AG09319 (cell line): ENCODE measurements around the gene TH.

Source experiments
- DNase-seq: peaks from one replicate; pipeline ENCODE4 v3.0.0-alpha.2; 2010; ENCODE audit warnings: low read depth; ENCODE audit errors: extremely low read depth
- TF ChIP-seq, protein P1 (sequence below): IDR thresholded peaks from 2 replicates; pipeline ENCODE4 v1.5.1; 2011; ENCODE audit warnings: low read depth, mild to moderate bottlenecking, inconsistent platforms, low read length, moderate library complexity

The TH gene

GRCh38 chr11:2166091-2166851 is 5.3 kb downstream of the TH start:
- TF ChIP-seq, protein P1, sequence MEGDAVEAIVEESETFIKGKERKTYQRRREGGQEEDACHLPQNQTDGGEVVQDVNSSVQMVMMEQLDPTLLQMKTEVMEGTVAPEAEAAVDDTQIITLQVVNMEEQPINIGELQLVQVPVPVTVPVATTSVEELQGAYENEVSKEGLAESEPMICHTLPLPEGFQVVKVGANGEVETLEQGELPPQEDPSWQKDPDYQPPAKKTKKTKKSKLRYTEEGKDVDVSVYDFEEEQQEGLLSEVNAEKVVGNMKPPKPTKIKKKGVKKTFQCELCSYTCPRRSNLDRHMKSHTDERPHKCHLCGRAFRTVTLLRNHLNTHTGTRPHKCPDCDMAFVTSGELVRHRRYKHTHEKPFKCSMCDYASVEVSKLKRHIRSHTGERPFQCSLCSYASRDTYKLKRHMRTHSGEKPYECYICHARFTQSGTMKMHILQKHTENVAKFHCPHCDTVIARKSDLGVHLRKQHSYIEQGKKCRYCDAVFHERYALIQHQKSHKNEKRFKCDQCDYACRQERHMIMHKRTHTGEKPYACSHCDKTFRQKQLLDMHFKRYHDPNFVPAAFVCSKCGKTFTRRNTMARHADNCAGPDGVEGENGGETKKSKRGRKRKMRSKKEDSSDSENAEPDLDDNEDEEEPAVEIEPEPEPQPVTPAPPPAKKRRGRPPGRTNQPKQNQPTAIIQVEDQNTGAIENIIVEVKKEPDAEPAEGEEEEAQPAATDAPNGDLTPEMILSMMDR: peak; percentile 27
- no peak for DNase-seq

- TF ChIP-seq, protein P1: no peak
- DNase-seq: no peak
These were observed 6.0 kb downstream of the TH start for GRCh38 chr11:2165571-2165970.

- DNase-seq: no peak
- TF ChIP-seq, protein P1: no peak
These were observed 6.6 kb downstream of the TH start for GRCh38 chr11:2164861-2165555.

DNA sequence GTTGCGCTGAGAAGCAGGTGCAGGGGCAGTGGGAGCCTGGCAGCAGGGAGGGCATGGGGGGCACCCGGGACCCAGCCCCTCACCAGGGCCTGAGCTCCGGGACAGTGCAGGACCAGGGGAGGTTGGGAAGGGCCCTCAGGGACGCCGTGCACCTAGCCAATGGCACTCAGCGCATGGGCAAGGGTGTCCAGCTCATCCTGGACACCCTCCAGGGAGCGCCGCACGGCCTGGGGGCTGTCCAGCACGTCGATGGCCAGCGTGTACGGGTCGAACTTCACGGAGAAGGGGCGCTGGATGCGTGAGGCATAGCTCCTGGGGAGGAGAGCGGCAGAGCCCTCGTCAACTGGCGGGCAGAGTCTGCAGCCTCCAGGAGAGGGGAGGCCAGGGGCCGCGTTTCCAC is 7.5 kb downstream of the TH start:
- TF ChIP-seq, protein P1: no peak
- no peak for DNase-seq

GRCh38 chr11:2163428-2163978 is 8.1 kb downstream of the TH start:
- TF ChIP-seq, protein P1: no peak
- DNase-seq: no peak

GRCh38 chr11:2160736-2161259 is 10.8 kb downstream of the TH start, which contains the start of gene INS:
Gene INS (minus strand): TSS chr11:2161209. CDS start chr11:2160971, 238 bp downstream.
- TF ChIP-seq, protein P1: no peak

More at GRCh38 chr11:2160736-2161259, 10.8 kb downstream of the TH start, which contains the start of gene INS:
- DNase-seq: no peak
